Gastrocnemius medialis (tissue), 4 donors: ENCODE results near the gene IFT52. TPM values are rescaled to one million over a fixed set of nuclear protein-coding genes. Genes with fewer than 3 reads are reported as not detected.
A peak's percentile ranks its signal among the peaks of the same experiment; 100 is the strongest.

Experiments used
- ATAC-seq, 2 donors: fragments of 150-250 bp; one replicate each; pipeline ENCODE4 v1.9.1; 2016
- DNase-seq, 2 donors: peaks; one replicate each; pipeline ENCODE4 v3.0.0-alpha.2; 2019
- H3K27ac ChIP-seq, 4 donors: fragments of 200-600 bp; sonication (generic); 1 replicate in 1 of 4; 2 replicates in 3 of 4; pipeline ENCODE4 v1.5.1; 2016 to 2018; ENCODE audit warnings: mild to moderate bottlenecking in 2 of 4, moderate library complexity in 1 of 4
- H3K27me3 ChIP-seq, 3 donors: fragments of 200-600 bp; sonication (generic) in 2 of 3; 1 replicate in 1 of 3; 2 replicates in 2 of 3; pipeline versions ENCODE4 v1.5.1 to v1.6.0; 2016 to 2019; ENCODE audit warnings: mild to moderate bottlenecking in 1 of 3, moderate library complexity in 1 of 3
- H3K36me3 ChIP-seq, 2 donors: fragments of 200-600 bp; sonication (generic) in 1 of 2; one replicate each; pipeline ENCODE4 v1.5.1; 2017 to 2018
- H3K4me1 ChIP-seq, 2 donors: fragments of 200-600 bp; sonication (generic) in 1 of 2; one replicate each; pipeline ENCODE4 v1.5.1; 2016 to 2017; ENCODE audit warnings: mild to moderate bottlenecking in 2 of 2
- H3K4me3 ChIP-seq, 4 donors: fragments of 200-600 bp; sonication (generic) in 3 of 4; 1 replicate in 1 of 4; 2 replicates in 3 of 4; pipeline ENCODE4 v1.5.1; 2016 to 2019; ENCODE audit warnings: mild to moderate bottlenecking in 2 of 4
- H3K9me3 ChIP-seq, 3 donors: fragments of 200-600 bp; sonication (generic) in 2 of 3; 1 replicate in 1 of 3; 2 replicates in 2 of 3; pipeline ENCODE4 v1.5.1; 2016 to 2019
- POLR2A ChIP-seq, 2 donors: fragments of 450-650 bp; IDR thresholded peaks; one replicate each; pipeline ENCODE4 v1.6.1; 2017; ENCODE audit warnings: antibody characterized with exemption in 2 of 2, mild to moderate bottlenecking in 2 of 2, moderate library complexity in 2 of 2
- in situ Hi-C, 4 donors: fragments of 200-750 bp; cut with MboI; loops; one replicate each; pipeline versions ENCODE4 v1.15.0 to v1.8.0; 2017; ENCODE audit warnings: low sequenced_read_pairs in 4 of 4
- intact Hi-C: fragments of 100-400 bp; cut with DNase I; formaldehyde crosslinking; loops from one replicate; pipeline ENCODE4 v1.15.1; 2023; ENCODE audit warnings: low total_unique reads
- total RNA-seq, 4 donors: library from RNA; depleted of rRNA; stranded (reverse); fragments of >200 nt; gene quantifications; one replicate each; pipeline versions ENCODE4 v1.1.0 to v1.2.3, GENCODE V29; 2016
- TF ChIP-seq, protein P1 (sequence below), 5 experiments: fragments of 450-650 bp in 3 of 5; fragments of 200-600 bp in 2 of 5; sonication (generic) in 2 of 5; IDR thresholded peaks in 4 of 5; conservative IDR thresholded peaks in 1 of 5; 1 replicate in 4 of 5; 2 replicates in 1 of 5; pipeline ENCODE4 v1.5.1; 2016 to 2019; ENCODE audit warnings: antibody characterized with exemption in 5 of 5, mild to moderate bottlenecking in 3 of 5, moderate library complexity in 3 of 5

The IFT52 gene
- total RNA-seq, 4 donors from 2014 or later = 1.7 to 3.4 (median 2.9) TPM

DNA sequence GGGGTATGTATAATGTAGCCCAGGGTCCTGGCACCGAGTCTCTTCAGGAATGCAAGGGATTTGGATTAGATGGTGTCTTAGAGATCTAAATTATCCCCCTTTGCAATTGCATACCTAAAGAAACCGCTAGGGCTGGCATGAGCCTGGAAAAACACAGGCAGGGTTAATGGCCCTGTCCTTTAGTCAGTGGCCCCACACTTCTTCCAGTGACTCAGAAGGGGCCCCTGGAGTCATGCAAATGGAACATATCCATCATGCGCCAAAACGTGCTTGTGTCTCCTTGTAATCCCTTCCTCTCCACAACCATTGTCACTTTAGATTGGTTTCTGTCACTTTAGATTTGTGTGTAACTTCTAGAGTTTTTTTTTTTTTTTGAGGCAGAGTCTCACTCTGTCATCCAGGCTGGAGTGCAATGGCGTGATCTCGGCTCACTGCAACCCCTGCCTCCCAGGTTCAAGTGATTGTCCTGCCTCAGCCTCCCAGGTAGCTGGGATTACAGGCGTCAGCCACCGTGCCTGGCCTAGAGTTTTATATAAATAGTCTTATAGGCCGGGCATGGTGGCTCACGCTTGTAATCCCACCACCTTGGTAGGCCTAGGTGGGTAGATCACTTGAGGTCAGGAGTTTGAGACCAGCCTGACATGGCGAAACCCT, 67.5 kb downstream of the IFT52 start:
- Histone ChIP-seq H3K4me3 (peak overlapping the region; percentile 62 to 76 (median 74)), H3K36me3 (no peaks in the 10 kb centered on the region), H3K4me1 (peaks cover 4 to 10% of the 10 kb centered on the region in 2 donors), H3K27me3 (no peaks in the 10 kb centered on the region), H3K27ac (no peak overlapping the region), H3K9me3 (no peaks in the 10 kb centered on the region)
- in situ Hi-C loops = no loop called here
- ATAC-seq (no peak), DNase-seq (no peak)
- TF ChIP-seq, protein P1, sequence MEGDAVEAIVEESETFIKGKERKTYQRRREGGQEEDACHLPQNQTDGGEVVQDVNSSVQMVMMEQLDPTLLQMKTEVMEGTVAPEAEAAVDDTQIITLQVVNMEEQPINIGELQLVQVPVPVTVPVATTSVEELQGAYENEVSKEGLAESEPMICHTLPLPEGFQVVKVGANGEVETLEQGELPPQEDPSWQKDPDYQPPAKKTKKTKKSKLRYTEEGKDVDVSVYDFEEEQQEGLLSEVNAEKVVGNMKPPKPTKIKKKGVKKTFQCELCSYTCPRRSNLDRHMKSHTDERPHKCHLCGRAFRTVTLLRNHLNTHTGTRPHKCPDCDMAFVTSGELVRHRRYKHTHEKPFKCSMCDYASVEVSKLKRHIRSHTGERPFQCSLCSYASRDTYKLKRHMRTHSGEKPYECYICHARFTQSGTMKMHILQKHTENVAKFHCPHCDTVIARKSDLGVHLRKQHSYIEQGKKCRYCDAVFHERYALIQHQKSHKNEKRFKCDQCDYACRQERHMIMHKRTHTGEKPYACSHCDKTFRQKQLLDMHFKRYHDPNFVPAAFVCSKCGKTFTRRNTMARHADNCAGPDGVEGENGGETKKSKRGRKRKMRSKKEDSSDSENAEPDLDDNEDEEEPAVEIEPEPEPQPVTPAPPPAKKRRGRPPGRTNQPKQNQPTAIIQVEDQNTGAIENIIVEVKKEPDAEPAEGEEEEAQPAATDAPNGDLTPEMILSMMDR (IDR thresholded peaks at IDR 0.05 in 4 of 5, conservative IDR thresholded peaks at IDR 0.05 in 1 of 5) = no peak
- TF ChIP-seq POLR2A (IDR thresholded peaks at IDR 0.05) = no peak
- intact Hi-C loops = no loop called here

DNA sequence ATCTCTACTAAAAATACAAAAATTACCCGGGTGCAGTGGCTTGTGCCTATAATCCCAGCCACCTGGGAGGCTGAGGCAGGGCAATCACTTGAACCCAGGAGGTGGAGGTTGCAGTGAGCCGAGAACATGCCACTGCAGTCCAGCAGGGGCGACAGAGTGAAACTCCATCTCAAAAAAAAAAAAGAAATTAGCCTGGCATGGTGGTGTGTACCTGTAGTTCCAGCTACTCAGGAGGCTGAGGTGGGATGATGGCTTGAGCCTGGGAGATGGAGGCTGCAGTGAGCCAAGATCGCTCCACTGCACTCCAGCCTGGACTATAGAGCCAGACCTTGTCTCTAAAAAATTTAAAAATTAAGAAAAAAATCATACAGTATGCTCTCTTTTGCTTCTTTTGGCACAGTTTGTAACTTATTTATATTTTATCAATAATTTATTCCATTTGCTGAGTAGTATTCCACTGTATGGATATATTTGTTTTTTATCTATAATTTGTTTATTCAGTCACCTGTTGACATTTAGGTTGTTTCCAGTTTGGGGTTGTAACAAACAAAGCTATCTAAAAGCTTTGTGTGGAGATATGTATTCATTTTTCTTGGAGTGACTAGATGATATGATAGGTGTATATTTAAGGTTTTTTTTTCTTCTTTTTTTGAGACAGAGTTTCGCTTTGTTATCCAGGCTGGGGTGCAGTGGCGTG, 68.1 kb downstream of the IFT52 start:
- Histone ChIP-seq H3K36me3 (no peaks in the 10 kb centered on the region), H3K4me1 (peaks cover 4 to 10% of the 10 kb centered on the region in 2 donors), H3K9me3 (no peaks in the 10 kb centered on the region), H3K27ac (no peak overlapping the region), H3K4me3 (no peak overlapping the region), H3K27me3 (no peaks in the 10 kb centered on the region)
- TF ChIP-seq, protein P1 (IDR thresholded peaks at IDR 0.05 in 4 of 5, conservative IDR thresholded peaks at IDR 0.05 in 1 of 5) = no peak
- TF ChIP-seq POLR2A (IDR thresholded peaks at IDR 0.05) = no peak
- DNase-seq = no peak
- no peak for ATAC-seq
- in situ Hi-C loops = no loop called here
- intact Hi-C loops = no loop called here

DNA sequence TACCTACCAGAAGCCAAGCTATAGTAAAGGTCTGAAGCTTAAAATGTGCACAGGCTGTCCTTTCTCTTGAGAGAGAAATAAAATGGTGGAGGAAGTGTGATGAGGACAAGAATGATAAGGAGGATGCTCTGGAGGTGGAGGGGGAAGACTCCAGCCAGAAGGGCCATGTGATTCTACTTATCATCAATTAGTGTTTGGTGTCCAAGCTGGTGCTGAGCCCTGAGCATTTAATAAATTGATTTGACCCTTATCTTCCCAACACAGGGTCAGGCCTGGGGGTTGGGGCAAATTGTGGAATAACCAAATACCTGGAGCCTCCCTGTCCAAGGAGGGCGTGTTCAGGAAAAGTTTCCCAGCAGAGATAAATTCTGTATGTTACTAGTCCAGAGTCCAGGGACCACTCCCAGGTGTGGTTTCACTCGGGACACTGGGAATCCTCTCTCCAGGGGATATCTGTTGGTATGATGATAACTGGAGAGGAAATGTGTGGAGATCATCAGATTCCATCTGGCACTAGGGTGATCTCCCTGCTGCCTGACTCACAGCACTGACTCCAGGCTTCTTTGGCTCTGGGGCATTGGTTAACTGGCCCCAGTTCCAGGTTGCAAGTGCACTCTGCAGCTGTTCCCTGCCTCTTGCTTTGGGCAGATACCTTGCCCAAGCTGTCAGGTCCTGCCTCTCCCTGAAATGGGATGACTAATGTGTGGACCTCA, 72.4 kb downstream of the IFT52 start:
- DNase-seq (no peak), ATAC-seq (no peak)
- Histone ChIP-seq H3K36me3 (no peaks in the 10 kb centered on the region), H3K27me3 (peaks cover 13 to 23% (median 22%) of the 10 kb centered on the region in 3 donors), H3K4me1 (peaks cover 3 to 6% of the 10 kb centered on the region in 2 donors), H3K27ac (no peak overlapping the region), H3K4me3 (no peak overlapping the region), H3K9me3 (no peaks in the 10 kb centered on the region)
- no peak for TF ChIP-seq POLR2A (IDR thresholded peaks at IDR 0.05)
- TF ChIP-seq, protein P1 (IDR thresholded peaks at IDR 0.05 in 4 of 5, conservative IDR thresholded peaks at IDR 0.05 in 1 of 5) = no peak
- in situ Hi-C loops (no loop called here), intact Hi-C loops (no loop called here)

- in situ Hi-C loops (no loop called here), intact Hi-C loops (no loop called here)
- Histone ChIP-seq H3K4me1 (peaks cover 3 to 6% of the 10 kb centered on the region in 2 donors), H3K9me3 (no peaks in the 10 kb centered on the region), H3K27ac (no peak overlapping the region), H3K27me3 (peaks cover 35 to 41% (median 36%) of the 10 kb centered on the region in 3 donors), H3K4me3 (no peak overlapping the region), H3K36me3 (no peaks in the 10 kb centered on the region)
- TF ChIP-seq POLR2A (IDR thresholded peaks at IDR 0.05) = no peak
- TF ChIP-seq, protein P1 (IDR thresholded peaks at IDR 0.05 in 4 of 5, conservative IDR thresholded peaks at IDR 0.05 in 1 of 5) = no peak
- no peak for DNase-seq
- no peak for ATAC-seq
Observed at GRCh38 chr20:43665466-43666176, 74.9 kb downstream of the IFT52 start.
